Glutamatergic neuron (in vitro differentiated cells): ENCODE data around the gene GPR152. TPM values are rescaled to one million over a fixed set of nuclear protein-coding genes. Genes with fewer than 3 reads are reported as not detected.
A peak's percentile ranks its signal among the peaks of the same experiment; 100 is the strongest.

Experiments
- DNase-seq: peaks from one replicate; pipeline ENCODE4 v3.0.0; 2022
- H3K27ac Mint-ChIP-seq: one replicate; pipeline ENCODE4 v1.8.0; 2020; ENCODE audit warnings: mild to moderate bottlenecking, mixed read lengths, inconsistent platforms; ENCODE audit not compliant: unreplicated experiment
- H3K27me3 Mint-ChIP-seq: one replicate; pipeline ENCODE4 v1.8.0; 2020; ENCODE audit warnings: mild to moderate bottlenecking, moderate library complexity, mixed read lengths, inconsistent platforms; ENCODE audit not compliant: unreplicated experiment
- H3K36me3 Mint-ChIP-seq: one replicate; pipeline ENCODE4 v1.8.0; 2020; ENCODE audit warnings: mild to moderate bottlenecking, mixed read lengths, inconsistent platforms; ENCODE audit not compliant: unreplicated experiment
- H3K4me1 Mint-ChIP-seq: one replicate; pipeline ENCODE4 v1.8.0; 2020; ENCODE audit warnings: mild to moderate bottlenecking, low read depth, mixed read lengths, inconsistent platforms; ENCODE audit not compliant: unreplicated experiment
- H3K4me3 Mint-ChIP-seq: one replicate; pipeline ENCODE4 v1.8.0; 2020; ENCODE audit warnings: mild to moderate bottlenecking, mixed read lengths, inconsistent platforms; ENCODE audit not compliant: unreplicated experiment
- H3K9me3 Mint-ChIP-seq: one replicate; pipeline ENCODE4 v1.8.0; 2020; ENCODE audit warnings: mild to moderate bottlenecking, moderate library complexity, mixed read lengths, inconsistent platforms; ENCODE audit not compliant: unreplicated experiment
- total RNA-seq: library from RNA; stranded (reverse); fragmentation: NEBNext Ultra II Directional; extraction: Animal tissue kit (Norgen Biotek cat#: 25700); gene quantifications from one replicate; pipeline ENCODE4 v1.2.1, GENCODE V29; 2021; ENCODE audit not compliant: unreplicated experiment
- TF ChIP-seq, protein P1 (sequence below): fragments of 200-600 bp; sonication (generic); IDR thresholded peaks from one replicate; pipeline ENCODE4 v1.5.0; 2021; ENCODE audit not compliant: partially characterized antibody, unreplicated experiment

GPR152 gene
- total RNA-seq, 1 donor from 2014 or later, result not detected

GRCh38 chr11:67470337-67471002, 17.9 kb upstream of the GPR152 start:
- DNase-seq, result no peak
- H3K4me3 Mint-ChIP-seq, result peak overlapping the region; percentile 61

GRCh38 chr11:67469508-67469811, 16.9 kb upstream of the GPR152 start:
- DNase-seq, result no peak
- peak overlapping the region; percentile 75 for H3K4me3 Mint-ChIP-seq
- peaks cover 7% of the 10 kb centered on the region for H3K9me3 Mint-ChIP-seq
- peaks cover 8% of the 10 kb centered on the region for H3K27me3 Mint-ChIP-seq
- no peak overlapping the region for H3K27ac Mint-ChIP-seq
- TF ChIP-seq, protein P1, sequence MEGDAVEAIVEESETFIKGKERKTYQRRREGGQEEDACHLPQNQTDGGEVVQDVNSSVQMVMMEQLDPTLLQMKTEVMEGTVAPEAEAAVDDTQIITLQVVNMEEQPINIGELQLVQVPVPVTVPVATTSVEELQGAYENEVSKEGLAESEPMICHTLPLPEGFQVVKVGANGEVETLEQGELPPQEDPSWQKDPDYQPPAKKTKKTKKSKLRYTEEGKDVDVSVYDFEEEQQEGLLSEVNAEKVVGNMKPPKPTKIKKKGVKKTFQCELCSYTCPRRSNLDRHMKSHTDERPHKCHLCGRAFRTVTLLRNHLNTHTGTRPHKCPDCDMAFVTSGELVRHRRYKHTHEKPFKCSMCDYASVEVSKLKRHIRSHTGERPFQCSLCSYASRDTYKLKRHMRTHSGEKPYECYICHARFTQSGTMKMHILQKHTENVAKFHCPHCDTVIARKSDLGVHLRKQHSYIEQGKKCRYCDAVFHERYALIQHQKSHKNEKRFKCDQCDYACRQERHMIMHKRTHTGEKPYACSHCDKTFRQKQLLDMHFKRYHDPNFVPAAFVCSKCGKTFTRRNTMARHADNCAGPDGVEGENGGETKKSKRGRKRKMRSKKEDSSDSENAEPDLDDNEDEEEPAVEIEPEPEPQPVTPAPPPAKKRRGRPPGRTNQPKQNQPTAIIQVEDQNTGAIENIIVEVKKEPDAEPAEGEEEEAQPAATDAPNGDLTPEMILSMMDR, result no peak
- H3K4me1 Mint-ChIP-seq, result peaks cover 4% of the 10 kb centered on the region
- no peaks in the 10 kb centered on the region for H3K36me3 Mint-ChIP-seq

More at GRCh38 chr11:67470337-67471002, 17.9 kb upstream of the GPR152 start:
- no peak overlapping the region for H3K27ac Mint-ChIP-seq
- H3K9me3 Mint-ChIP-seq, result peaks cover 7% of the 10 kb centered on the region
- peaks cover 8% of the 10 kb centered on the region for H3K27me3 Mint-ChIP-seq
- H3K36me3 Mint-ChIP-seq, result no peaks in the 10 kb centered on the region
- H3K4me1 Mint-ChIP-seq, result peaks cover 4% of the 10 kb centered on the region
- TF ChIP-seq, protein P1, result no peak

DNA sequence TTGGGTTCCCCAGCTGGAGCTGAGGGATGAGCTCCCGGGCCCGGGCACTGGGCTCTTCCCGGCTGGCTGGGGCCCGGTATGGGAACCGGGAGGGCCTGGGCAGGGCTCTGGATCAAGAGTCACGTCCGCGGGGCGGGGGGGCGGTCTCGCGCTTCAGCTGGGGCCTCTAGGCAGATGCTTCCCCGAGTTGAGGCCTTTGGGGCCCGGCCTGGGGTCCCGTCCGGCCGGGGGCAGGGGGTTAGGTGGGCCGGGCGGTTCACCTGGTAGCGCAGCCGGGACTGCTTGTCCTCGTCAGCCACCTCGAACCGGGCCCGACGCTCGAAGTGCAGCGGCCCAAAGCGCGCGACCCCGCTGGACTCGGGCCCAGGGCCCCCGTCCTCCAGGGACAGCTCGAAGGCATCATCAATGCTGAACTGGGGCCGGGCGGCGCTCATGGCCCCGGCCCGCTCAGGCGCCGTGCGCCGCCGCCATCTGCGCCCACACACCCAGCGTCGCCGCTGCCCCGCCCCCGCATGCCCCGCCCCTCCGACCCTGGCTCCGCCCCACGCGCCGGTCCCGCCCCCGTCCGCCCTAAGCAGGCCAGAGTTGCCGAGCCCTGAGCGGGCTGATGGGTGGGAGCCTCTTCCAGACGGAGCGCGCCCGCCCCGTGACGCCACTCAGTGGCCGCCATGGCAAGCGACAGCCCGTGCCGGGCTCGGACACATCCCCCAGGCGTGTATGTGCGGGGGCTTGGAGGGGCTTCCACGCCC, 16.4 kb upstream of the GPR152 start, which contains the start of gene TMEM134:
TMEM134 (minus strand) TSS at position 493 of the 749 bp plus-strand sequence; CDS start at position 434, 59 bp downstream.
- DNase-seq, result peak; percentile 95
- Mint-ChIP-seq H3K9me3 (peaks cover 7% of the 10 kb centered on the region), H3K36me3 (no peaks in the 10 kb centered on the region), H3K4me1 (peaks cover 4% of the 10 kb centered on the region), H3K4me3 (peak within 1 kb of the TSS; percentile 89), H3K27me3 (peaks cover 8% of the 10 kb centered on the region), H3K27ac (peak within 1 kb of the TSS; percentile 84)
- TF ChIP-seq, protein P1, result no peak

DNA sequence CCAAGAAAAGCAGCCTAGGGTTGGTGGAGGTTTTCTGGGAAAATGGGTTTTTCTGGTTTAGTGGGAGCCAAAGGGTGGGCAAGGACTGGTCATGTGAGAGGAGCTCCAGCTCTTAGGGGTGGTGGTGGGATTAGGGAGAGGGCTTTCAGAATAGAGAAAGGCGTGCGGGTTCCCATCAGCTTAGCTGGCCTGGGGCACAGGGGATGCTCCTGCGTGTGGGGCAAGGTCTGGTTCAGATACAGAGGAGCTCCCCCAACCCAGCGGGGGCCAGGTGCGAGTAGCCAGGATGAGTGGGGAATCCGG, 15.9 kb upstream of the GPR152 start:
- peak overlapping the region; percentile 84 for H3K27ac Mint-ChIP-seq
- peaks cover 8% of the 10 kb centered on the region for H3K27me3 Mint-ChIP-seq
- TF ChIP-seq, protein P1, result no peak
- H3K9me3 Mint-ChIP-seq, result peaks cover 7% of the 10 kb centered on the region
- H3K36me3 Mint-ChIP-seq, result no peaks in the 10 kb centered on the region
- peak overlapping the region; percentile 89 for H3K4me3 Mint-ChIP-seq
- peaks cover 4% of the 10 kb centered on the region for H3K4me1 Mint-ChIP-seq
- DNase-seq, result no peak

DNA sequence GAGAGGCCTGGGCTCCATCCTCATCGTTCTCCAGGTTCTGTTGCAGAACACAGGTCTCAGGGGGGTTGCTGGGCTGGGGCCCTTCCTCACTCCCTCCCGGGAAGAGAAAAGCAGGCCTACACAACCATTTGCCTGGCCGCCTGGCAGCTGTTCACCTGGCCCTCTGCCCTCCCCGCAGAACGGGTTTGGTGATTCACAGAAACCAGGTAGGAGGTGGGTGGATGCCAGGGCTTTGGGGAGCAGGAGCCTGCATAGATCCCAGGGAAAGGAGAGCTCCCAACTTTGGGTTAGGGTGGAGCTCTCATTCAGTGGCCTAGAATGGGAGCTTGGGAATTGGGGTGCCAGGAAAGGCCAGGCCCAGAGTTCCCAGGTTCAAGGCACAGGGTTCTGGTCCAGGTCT, 15.5 kb upstream of the GPR152 start:
- Mint-ChIP-seq H3K9me3 (peaks cover 7% of the 10 kb centered on the region), H3K4me3 (peak overlapping the region; percentile 89), H3K27me3 (peaks cover 8% of the 10 kb centered on the region), H3K4me1 (peaks cover 4% of the 10 kb centered on the region), H3K27ac (peak overlapping the region; percentile 84), H3K36me3 (no peaks in the 10 kb centered on the region)
- DNase-seq, result no peak
- TF ChIP-seq, protein P1, result no peak
